GM12864 (cell line): ENCODE data around the gene DIO3.
"Not testable (repeated sequence)": the region's sequence is repeated elsewhere in the genome, so short reads cannot be mapped to it uniquely, and the experiment has no call there.

ENCODE experiments used
- DNase-seq: peaks from one replicate; pipeline ENCODE4 v3.0.0-alpha.2; 2011; ENCODE audit warnings: low read depth
- H3K4me3 ChIP-seq: 2 replicates; pipeline ENCODE4 v1.5.1; 2011; ENCODE audit warnings: mild to moderate bottlenecking, low read depth, low read length, control low read depth
- TF ChIP-seq, protein P1 (sequence below): IDR thresholded peaks from 2 replicates; pipeline ENCODE4 v1.5.1; 2011; ENCODE audit warnings: low read depth, mild to moderate bottlenecking, moderate library complexity, low read length, control low read depth, inconsistent platforms; ENCODE audit errors: missing control alignments

The DIO3 gene

DNA sequence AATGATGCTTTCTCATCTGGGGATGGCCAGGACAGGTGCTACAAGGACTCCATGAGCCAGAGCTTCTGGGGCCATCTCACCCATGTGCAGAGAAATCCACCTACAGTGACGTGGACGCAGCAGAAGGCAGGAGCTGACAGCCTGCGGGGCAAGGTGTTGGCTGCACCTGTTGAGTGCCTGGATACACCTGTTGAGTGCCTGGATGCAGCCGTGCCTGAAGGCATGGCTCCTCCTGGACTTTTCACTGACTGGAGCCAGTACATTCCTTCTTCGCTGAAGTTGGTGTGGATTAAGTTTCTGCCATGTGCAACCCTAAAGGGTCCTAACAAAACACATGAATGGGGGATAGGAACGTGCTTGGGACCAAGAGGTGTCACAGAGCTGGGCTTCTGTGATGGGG lies 7.4 kb upstream of the DIO3 start:
- no peak overlapping the region for H3K4me3 ChIP-seq
- TF ChIP-seq, protein P1, sequence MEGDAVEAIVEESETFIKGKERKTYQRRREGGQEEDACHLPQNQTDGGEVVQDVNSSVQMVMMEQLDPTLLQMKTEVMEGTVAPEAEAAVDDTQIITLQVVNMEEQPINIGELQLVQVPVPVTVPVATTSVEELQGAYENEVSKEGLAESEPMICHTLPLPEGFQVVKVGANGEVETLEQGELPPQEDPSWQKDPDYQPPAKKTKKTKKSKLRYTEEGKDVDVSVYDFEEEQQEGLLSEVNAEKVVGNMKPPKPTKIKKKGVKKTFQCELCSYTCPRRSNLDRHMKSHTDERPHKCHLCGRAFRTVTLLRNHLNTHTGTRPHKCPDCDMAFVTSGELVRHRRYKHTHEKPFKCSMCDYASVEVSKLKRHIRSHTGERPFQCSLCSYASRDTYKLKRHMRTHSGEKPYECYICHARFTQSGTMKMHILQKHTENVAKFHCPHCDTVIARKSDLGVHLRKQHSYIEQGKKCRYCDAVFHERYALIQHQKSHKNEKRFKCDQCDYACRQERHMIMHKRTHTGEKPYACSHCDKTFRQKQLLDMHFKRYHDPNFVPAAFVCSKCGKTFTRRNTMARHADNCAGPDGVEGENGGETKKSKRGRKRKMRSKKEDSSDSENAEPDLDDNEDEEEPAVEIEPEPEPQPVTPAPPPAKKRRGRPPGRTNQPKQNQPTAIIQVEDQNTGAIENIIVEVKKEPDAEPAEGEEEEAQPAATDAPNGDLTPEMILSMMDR, result no peak
- no peak for DNase-seq

DNA sequence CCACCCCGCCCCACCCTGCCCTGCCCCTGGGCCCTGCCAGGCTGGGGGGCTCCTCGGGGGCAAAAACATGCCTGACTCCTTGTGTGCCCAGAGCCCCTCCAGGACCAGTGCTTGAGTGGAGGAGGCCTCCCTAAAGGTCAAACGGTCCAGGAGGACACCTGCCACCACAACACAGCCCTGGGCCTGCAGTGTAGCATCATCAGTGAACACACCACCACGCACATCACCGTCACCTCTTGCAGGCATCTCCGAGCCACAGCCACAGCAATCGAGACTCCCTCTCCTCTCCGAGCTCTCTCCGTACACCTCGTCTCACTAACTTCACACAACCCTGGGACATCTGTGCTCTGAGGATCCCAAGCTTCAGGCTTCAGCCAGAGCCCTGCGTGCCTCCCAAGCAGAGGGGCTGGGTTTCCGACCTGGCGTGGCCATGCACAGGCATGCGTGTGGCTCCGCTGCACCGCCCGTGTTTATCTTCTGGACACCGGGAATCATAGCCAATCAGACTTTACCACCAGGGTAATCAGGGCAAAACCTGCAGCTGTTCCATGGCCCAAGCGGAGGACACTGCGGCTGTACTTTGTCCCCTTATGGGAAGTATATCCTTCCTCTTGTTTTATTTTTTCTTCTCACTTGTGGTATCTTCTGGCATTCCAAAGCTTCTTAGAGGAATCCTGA lies 6.2 kb upstream of the DIO3 start:
- no peak overlapping the region for H3K4me3 ChIP-seq
- TF ChIP-seq, protein P1, result no peak
- no peak for DNase-seq

DNA sequence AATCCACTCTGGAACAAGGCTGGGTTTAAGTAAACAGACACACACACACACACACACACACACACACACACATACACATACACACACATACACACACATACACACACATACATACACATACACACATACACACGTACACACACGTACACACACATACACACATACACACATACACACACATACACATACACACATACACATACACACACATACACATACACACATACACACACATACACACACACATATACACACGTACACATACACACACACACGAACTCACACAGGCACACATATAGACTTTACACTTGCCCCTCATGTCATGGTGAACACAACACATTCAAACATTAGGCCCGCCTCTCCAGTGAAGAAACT lies 5.6 kb upstream of the DIO3 start:
- not testable (repeated sequence) for H3K4me3 ChIP-seq, DNase-seq

DNA sequence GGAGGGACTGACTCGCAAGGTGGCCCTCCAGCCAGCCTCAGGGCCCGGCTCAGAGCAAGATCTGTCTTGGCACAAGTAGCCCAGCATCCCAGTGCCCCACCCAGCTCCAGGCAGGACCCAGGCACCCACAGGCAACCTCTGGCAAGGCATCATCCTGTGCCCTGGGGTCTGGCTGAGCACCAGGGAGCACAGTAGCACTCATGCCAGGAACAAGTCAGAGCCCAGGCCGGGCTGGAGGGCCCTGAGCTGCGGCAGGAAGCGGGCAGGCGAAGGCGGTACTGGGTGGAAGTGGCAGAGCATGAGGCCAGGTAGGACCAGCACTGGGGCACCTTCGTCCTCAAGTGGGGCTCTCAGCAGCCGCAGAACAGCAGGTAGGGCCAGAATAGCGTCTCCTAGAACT lies 5.2 kb upstream of the DIO3 start:
- no peak overlapping the region for H3K4me3 ChIP-seq
- no peak for DNase-seq
- TF ChIP-seq, protein P1, result no peak

DNA sequence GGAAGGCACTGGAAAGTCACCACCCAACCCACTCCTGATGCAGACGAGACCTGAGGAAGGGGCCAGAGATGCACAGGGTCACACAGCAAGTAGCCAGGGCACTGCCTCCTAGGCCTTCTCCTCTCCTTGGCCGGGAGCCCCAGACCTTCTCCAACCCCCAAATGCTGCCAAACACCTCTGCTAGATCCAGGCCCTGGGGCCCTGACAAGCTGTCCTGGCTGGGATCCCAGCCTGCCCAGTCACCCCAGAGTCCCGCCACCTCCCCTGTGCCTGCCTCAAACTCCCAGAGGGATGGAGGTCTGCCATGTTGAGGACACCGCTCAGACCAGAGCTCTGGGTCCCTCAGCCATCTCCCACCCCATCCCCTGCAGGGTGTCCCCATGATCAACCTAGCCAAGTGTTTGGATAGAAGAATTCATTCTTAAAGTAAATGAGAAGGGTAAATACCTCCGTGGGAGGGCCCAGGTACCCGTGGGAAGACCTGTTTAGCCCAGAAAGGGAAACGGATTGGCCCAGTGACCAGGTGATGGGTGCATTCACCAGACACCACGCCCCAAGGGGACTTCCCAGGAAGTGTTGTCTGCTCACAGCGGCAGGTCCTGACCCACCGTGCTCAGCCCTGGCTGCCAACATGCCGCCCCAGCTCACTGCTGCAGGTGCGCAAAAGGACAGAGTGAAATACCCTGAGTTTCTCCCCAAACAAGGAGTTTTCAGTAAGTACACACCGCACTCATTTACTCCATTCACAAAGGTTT lies 4.6 kb upstream of the DIO3 start:
- no peak for DNase-seq
- H3K4me3 ChIP-seq, result no peak overlapping the region
- TF ChIP-seq, protein P1, result no peak

DNA sequence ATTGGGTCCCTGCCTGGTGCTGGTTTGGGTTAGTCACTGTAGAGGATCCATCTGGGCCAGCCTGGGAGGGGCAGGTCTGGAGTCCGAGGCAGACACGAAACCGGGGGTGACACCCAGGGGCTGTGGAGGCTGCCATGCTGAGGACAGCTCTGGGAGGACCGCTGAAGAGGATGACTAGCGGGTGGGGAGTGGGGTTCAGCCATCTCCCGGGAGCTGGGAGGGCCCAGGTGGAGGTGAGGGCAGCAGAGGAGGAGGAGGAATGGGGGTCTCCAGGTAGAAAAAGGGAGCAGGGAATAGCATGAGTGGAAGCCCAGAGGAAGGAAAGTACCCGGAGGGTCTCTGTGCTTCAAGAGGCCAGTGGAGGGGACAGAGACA lies 4.0 kb upstream of the DIO3 start:
- TF ChIP-seq, protein P1, result no peak
- no peak for DNase-seq
- no peak overlapping the region for H3K4me3 ChIP-seq

DNA sequence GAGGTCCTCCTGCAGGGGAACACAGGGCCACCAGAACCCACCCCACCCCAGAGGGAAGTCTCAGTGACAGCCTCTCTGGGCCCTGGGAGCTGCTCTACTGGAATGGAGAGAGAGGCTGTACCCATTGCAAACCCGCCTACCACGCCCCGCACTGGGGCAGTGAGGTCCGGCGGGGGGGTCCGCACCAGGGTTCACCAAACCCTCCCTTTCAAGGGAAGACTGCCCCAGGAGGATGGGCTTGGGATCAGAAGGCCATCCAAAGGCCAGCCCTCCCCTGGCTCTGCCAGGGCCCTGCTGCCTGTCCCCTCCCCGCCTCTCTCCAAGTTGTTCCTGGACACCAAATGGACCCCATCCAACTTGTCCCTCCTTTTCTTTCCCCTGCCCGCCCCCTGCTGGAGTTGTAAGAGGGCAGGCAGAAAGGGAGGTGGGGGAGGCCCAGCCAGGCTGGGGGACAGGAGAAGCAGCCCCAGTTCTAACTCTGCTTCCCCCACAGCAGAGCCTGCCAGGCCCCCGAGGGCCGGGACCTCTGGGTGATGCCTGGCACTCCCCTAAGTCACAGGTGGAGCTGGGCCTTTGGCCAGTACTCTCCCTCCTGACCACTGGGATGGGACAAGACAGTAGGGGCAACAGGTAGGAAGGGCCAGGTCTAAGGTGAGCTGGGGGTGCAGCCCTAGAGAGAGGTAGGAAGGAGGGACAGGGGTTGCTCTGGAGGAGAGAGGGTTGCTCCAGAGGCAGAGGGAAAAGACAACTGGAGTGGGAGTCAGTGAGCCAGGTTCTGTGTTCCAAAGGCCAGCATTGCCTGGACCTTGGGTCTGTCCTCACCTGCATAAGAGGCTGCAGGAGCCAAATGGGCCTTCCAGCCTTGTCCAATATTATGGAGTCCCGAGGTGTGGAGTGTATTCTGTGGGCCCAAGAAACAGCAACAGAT lies 3.2 kb upstream of the DIO3 start:
- no peak for DNase-seq
- no peak overlapping the region for H3K4me3 ChIP-seq
- TF ChIP-seq, protein P1, result no peak
